Esophagus muscularis mucosa (tissue), 4 donors: Measurements from ENCODE around the gene FAM161A. TPM values are rescaled to one million over a fixed set of nuclear protein-coding genes. Genes with fewer than 3 reads are reported as not detected.

Experiments
- DNase-seq: peaks from one replicate; pipeline ENCODE4 v3.0.0-alpha.2; 2017; ENCODE audit errors: extremely low spot score
- H3K27ac ChIP-seq, 4 donors: fragments of 200-600 bp; sonication (generic); replicated peaks in 1 of 4; 1 replicate in 3 of 4; 2 replicates in 1 of 4; pipeline ENCODE4 v1.5.1; 2016 to 2019; ENCODE audit warnings: mild to moderate bottlenecking in 1 of 4
- H3K27me3 ChIP-seq, 4 donors: fragments of 200-600 bp; sonication (generic); one replicate each; pipeline versions ENCODE4 v1.5.1 to v1.6.0; 2016 to 2019
- H3K36me3 ChIP-seq, 4 donors: fragments of 200-600 bp; sonication (generic); one replicate each; pipeline ENCODE4 v1.5.1; 2016 to 2019
- H3K4me1 ChIP-seq, 4 donors: fragments of 200-600 bp; sonication (generic); one replicate each; pipeline ENCODE4 v1.5.1; 2016 to 2019
- H3K4me3 ChIP-seq, 4 donors: fragments of 200-600 bp; sonication (generic); 1 replicate in 2 of 4; 2 replicates in 2 of 4; pipeline ENCODE4 v1.5.1; 2016 to 2019; ENCODE audit warnings: mild to moderate bottlenecking in 4 of 4, moderate library complexity in 1 of 4
- H3K9me3 ChIP-seq, 4 donors: fragments of 200-600 bp; sonication (generic); 1 replicate in 3 of 4; 2 replicates in 1 of 4; pipeline ENCODE4 v1.5.1; 2016 to 2019
- EP300 ChIP-seq: sonication (generic); formaldehyde crosslinking; IDR thresholded peaks from one replicate; pipeline ENCODE4 v1.6.1; 2017; ENCODE audit warnings: antibody characterized with exemption
- POLR2A ChIP-seq: fragments of 450-650 bp; IDR thresholded peaks from one replicate; pipeline ENCODE4 v1.6.1; 2017; ENCODE audit warnings: antibody characterized with exemption, moderate library complexity, mild to moderate bottlenecking, low read depth
- POLR2AphosphoS5 ChIP-seq, 2 donors: sonication (generic); formaldehyde crosslinking; IDR thresholded peaks; one replicate each; pipeline ENCODE4 v1.6.1; 2017; ENCODE audit warnings: antibody characterized with exemption in 2 of 2
- WGBS: methylation state at CpG from one replicate; pipeline ENCODE4 v1.1.5; 2018; 5-methylcytosine and 5-hydroxymethylcytosine counted together
- intact Hi-C: fragments of 100-400 bp; cut with DNase I; formaldehyde crosslinking; loops from one replicate; pipeline ENCODE4 v1.15.1; 2023
- small RNA-seq, 3 donors: library from RNA; depleted of rRNA; stranded (forward); fragments of <200 nt; gene quantifications; one replicate each; pipeline ENCODE3, GENCODE V24; 2016
- total RNA-seq, 4 donors: library from RNA; depleted of rRNA; stranded (reverse); fragments of >200 nt; gene quantifications; one replicate each; pipeline versions ENCODE4 v1.1.0 to v1.2.1, GENCODE V29; 2016
- TF ChIP-seq, protein P1 (sequence below), 3 experiments: fragments of 200-600 bp in 2 of 3; fragments of 450-650 bp in 1 of 3; sonication (generic) in 2 of 3; IDR thresholded peaks; one replicate each; pipeline ENCODE4 v1.5.1; 2017 to 2019; ENCODE audit warnings: antibody characterized with exemption in 3 of 3, mild to moderate bottlenecking in 2 of 3, moderate library complexity in 1 of 3

FAM161A gene
- total RNA-seq, 4 donors from 2014 or later = 0.83 to 1.7 (median 1.3) TPM

DNA sequence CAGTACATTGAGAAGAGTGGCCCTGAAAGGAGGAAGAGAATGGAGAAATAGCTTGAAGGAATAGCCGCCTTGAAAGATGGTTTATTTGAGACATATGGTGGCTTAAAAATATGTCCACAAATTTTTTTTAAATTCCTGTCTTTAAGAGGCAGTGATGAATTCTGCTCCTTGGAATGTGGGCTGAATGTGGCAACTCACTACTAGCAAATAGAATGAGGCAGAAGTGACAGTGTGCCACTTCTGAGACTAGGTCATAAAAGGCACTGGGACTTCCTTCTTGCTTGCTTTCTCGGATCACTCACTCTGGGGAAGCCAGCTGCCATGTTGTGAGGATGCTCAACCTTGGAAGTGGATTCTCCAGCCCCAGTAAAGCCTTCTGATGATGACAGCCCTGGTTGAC is 67.0 kb downstream of the FAM161A start:
- no peak overlapping the region for H3K4me3 ChIP-seq
- no peak overlapping the region for H3K27ac ChIP-seq
- no peak for DNase-seq
- no peaks in the 10 kb centered on the region for H3K9me3 ChIP-seq
- whole genome bisulfite sequencing = 93% methylated on average over 2 of the region's 2 CpGs
- H3K36me3 ChIP-seq = no peaks in the 10 kb centered on the region
- H3K27me3 ChIP-seq = no peaks in the 10 kb centered on the region
- intact Hi-C loops = no loop called here
- no peaks in the 10 kb centered on the region for H3K4me1 ChIP-seq
- TF ChIP-seq POLR2A = no peak
- TF ChIP-seq EP300 = no peak

GRCh38 chr2:61785583-61785982 is 68.3 kb downstream of the FAM161A start:
- intact Hi-C loops = no loop called here
- Histone ChIP-seq H3K4me1 (no peaks in the 10 kb centered on the region), H3K27me3 (no peaks in the 10 kb centered on the region), H3K27ac (no peak overlapping the region), H3K4me3 (no peak overlapping the region), H3K36me3 (no peaks in the 10 kb centered on the region), H3K9me3 (peaks cover 0 to 7% (median 6%) of the 10 kb centered on the region in 4 donors)
- DNase-seq = no peak
- TF ChIP-seq, protein P1, sequence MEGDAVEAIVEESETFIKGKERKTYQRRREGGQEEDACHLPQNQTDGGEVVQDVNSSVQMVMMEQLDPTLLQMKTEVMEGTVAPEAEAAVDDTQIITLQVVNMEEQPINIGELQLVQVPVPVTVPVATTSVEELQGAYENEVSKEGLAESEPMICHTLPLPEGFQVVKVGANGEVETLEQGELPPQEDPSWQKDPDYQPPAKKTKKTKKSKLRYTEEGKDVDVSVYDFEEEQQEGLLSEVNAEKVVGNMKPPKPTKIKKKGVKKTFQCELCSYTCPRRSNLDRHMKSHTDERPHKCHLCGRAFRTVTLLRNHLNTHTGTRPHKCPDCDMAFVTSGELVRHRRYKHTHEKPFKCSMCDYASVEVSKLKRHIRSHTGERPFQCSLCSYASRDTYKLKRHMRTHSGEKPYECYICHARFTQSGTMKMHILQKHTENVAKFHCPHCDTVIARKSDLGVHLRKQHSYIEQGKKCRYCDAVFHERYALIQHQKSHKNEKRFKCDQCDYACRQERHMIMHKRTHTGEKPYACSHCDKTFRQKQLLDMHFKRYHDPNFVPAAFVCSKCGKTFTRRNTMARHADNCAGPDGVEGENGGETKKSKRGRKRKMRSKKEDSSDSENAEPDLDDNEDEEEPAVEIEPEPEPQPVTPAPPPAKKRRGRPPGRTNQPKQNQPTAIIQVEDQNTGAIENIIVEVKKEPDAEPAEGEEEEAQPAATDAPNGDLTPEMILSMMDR (IDR thresholded peaks at IDR 0.05) = no peak
- TF ChIP-seq EP300 = no peak
- no peak for TF ChIP-seq POLR2AphosphoS5 (IDR thresholded peaks at IDR 0.05)
- TF ChIP-seq POLR2A = no peak

GRCh38 chr2:61784643-61785042 is 69.2 kb downstream of the FAM161A start:
- 81% methylated on average over 4 of the region's 4 CpGs for whole genome bisulfite sequencing

DNA sequence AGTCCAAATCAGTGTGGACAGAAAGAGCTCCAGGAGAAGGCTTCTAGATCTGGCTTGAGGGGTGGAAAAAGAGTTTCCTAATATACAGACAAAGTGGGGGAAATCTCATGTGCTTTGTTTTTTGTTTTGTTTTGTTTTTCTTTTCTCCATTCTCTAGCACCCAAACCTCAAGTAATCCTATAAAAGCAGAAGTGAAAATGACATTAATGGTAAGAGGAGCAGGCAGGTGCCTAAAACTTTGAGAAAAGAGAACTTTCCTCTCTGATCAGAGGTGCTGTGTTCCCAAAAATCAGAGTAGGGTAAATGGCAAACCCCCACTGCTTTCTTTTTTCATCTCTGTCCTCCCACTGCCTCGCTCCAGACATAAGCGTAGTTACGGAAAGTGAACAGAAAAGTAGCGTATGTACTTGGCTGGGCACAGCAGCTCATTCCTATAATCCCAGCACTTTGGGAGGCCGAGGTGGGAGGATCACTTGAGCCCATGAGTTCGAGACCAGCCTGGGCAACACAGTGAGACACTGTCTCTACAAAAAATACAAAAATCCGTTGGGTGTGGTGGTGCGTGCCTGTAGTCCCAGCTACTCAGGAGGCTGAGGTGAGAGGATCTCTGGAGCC is 77.8 kb downstream of the FAM161A start:
- DNase-seq = no peak
- WGBS = 89% methylated on average over 8 of the region's 8 CpGs
- Histone ChIP-seq H3K36me3 (no peaks in the 10 kb centered on the region), H3K27me3 (peaks cover 0 to 6% (median 0%) of the 10 kb centered on the region in 4 donors), H3K4me1 (no peaks in the 10 kb centered on the region), H3K4me3 (no peak overlapping the region), H3K9me3 (peaks cover 0 to 5% (median 1%) of the 10 kb centered on the region in 4 donors), H3K27ac (no peak overlapping the region)
- intact Hi-C loops = no loop called here
- TF ChIP-seq EP300 (no peak), POLR2AphosphoS5 (IDR thresholded peaks at IDR 0.05) (no peak), POLR2A (no peak)
- TF ChIP-seq, protein P1 (IDR thresholded peaks at IDR 0.05) = no peak

More at GRCh38 chr2:61784643-61785042, 69.2 kb downstream of the FAM161A start:
- intact Hi-C loops = no loop called here
- Histone ChIP-seq H3K4me1 (no peaks in the 10 kb centered on the region), H3K4me3 (no peak overlapping the region), H3K36me3 (no peaks in the 10 kb centered on the region), H3K27ac (no peak overlapping the region), H3K9me3 (peaks cover 0 to 10% (median 6%) of the 10 kb centered on the region in 4 donors), H3K27me3 (no peaks in the 10 kb centered on the region)
- DNase-seq = no peak
- TF ChIP-seq EP300 (no peak), POLR2AphosphoS5 (IDR thresholded peaks at IDR 0.05) (no peak), POLR2A (no peak)
- TF ChIP-seq, protein P1 (IDR thresholded peaks at IDR 0.05) = no peak

Small RNA genes lying within 50 kb of the gene (small RNA-seq; reads per million reads assigned to genes)
- 0 reads per million in 3 donors for gene RPS24P7

Other genes starting within 250 kb of the FAM161A start
- gene CCT4, start 34.6 kb upstream of the FAM161A start, total RNA-seq = 10 to 100 TPM; 74.4 to 86.8 (median 79.5) TPM
- 10 to 100 TPM; 25.1 to 42.4 (median 37.2) TPM for gene COMMD1, start 51.6 kb upstream of the FAM161A start, total RNA-seq